ENCODE data around the gene SKOR1.

The SKOR1 gene, protein sequence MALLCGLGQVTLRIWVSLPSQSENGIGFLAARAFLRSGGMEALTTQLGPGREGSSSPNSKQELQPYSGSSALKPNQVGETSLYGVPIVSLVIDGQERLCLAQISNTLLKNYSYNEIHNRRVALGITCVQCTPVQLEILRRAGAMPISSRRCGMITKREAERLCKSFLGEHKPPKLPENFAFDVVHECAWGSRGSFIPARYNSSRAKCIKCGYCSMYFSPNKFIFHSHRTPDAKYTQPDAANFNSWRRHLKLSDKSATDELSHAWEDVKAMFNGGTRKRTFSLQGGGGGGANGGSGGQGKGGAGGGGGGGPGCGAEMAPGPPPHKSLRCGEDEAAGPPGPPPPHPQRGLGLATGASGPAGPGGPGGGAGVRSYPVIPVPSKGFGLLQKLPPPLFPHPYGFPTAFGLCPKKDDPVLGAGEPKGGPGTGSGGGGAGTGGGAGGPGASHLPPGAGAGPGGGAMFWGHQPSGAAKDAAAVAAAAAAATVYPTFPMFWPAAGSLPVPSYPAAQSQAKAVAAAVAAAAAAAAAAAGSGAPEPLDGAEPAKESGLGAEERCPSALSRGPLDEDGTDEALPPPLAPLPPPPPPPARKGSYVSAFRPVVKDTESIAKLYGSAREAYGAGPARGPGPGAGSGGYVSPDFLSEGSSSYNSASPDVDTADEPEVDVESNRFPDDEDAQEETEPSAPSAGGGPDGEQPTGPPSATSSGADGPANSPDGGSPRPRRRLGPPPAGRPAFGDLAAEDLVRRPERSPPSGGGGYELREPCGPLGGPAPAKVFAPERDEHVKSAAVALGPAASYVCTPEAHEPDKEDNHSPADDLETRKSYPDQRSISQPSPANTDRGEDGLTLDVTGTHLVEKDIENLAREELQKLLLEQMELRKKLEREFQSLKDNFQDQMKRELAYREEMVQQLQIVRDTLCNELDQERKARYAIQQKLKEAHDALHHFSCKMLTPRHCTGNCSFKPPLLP

DNA sequence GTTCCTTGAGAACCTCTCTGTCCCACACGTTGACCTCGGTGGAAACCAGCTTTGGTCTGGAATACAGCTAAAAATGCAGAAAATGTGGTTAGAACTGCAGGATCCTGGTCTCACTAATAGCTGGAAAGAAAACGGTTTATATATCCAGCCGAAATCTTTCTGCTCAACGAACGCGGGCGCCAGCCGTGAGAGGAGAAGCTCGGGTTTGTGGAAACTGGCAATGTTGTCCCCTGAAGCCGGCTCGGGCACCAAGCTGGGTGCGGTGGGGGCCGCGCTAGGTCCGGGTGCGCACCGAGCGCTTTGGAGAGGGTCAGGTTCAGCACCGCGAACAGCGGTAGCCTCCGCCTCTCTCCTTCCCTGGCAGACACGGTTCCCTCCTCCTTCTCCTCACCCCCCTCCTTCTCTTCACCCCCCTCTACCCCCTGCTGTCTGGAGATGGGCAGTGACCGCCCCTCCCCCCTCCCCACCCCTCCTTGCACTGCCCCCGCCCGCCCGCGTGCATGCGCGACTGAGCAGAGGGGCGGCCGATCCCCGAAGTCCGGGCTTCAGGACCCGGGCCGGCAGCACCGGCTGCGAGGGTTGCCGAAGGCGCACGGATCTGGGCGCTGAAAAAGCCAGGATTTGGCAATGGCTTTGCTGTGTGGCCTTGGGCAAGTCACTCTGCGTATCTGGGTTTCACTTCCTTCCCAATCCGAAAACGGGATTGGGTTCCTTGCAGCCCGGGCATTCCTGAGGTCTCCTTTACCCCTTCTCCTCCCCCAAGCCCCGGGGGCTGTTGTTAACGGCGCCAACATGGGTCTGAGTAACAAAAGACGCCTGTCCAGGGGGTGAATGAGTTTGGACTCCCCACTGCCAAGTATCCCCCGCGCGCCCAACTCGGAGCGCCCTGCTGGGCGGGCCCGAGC lies at the start of gene SKOR1:
TSS of gene SKOR1 (plus strand) at position 534 of the 905 bp plus-strand sequence. CDS start at position 628, 94 bp downstream.
- in situ Hi-C loops (cut with MboI; ENCODE audit: low sequenced_read_pairs): no loop called here

DNA sequence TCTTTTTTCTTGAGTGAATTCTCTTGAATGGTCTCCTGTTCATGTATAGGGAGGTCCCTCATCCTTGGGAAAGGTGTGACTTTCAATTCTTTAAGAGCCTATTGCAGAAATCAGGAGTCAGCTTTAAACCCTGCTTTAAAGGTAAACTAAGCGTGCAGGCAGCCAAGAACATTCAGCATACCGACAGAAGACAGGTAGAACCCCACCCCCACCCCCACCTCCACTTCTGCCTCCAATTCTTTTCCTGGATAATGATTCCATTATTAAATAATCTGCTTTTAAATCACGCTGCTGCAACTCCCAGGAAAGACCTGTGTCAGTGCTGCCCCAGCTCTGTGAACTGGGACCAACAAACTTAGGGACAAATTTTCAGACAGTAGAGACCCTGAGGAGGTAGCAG lies 49.3 kb upstream of the SKOR1 start:
- in situ Hi-C loops (cut with MboI; ENCODE audit: low sequenced_read_pairs): no loop called here

DNA sequence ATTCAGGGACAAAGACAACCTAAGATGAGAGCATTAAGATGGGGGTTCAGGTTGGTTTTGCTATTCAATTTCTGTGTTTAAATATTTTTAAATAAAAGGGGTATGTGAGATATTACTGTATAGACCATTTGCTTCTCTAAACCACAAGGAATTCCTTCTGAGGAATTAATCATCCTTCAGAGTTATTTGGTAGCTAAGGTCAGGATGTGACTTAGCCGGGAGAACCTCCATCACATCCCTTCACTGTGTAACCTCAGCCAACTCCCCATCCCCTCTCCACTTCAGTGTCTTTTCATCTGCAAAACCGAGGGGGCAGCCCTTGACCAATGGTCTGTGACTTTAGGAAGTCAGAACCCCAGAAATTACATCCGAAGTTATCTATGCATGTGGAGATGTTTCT lies 48.7 kb upstream of the SKOR1 start:
- in situ Hi-C loops (cut with MboI; ENCODE audit: low sequenced_read_pairs): no loop called here

DNA sequence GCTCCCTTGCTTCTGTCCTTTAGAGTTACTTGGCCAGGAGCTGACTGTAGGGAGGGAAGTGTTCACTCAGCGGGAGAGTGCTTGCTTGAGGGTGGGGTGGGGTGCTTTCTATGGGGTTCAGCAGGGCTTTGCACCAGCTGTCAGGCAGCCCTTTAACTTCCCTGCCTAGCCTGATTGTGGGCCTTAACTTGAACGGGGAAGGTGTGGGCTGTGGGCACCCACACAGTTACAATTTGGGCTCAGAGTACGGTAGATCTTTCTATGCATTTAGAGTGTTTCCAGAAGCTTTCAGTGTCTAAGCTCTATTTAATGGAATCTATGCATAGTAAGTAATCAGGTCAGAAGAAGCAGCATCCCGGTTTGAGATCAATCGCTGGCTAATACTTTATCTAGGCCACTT lies 48.2 kb upstream of the SKOR1 start:
- in situ Hi-C loops (cut with MboI; ENCODE audit: low sequenced_read_pairs): no loop called here

DNA sequence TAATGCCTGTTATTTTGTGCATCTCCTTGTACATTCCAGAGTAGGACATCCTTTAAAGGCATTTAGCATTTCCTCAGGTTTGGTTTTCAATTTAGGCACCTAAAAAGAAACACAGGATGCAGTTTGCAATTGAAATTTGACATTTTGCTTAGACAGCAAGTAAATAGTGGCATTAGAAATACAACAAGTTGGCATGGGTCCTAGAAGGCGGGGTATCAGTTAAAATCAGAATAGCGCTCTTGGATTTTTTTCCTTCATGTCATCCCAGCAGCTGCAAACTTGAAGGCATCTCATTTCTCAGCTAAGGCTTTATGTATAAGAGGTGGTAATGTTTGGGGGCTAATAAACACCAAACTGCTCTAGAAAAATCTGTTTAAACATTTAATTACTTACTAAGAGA lies 47.5 kb upstream of the SKOR1 start:
- in situ Hi-C loops (cut with MboI; ENCODE audit: low sequenced_read_pairs): no loop called here

DNA sequence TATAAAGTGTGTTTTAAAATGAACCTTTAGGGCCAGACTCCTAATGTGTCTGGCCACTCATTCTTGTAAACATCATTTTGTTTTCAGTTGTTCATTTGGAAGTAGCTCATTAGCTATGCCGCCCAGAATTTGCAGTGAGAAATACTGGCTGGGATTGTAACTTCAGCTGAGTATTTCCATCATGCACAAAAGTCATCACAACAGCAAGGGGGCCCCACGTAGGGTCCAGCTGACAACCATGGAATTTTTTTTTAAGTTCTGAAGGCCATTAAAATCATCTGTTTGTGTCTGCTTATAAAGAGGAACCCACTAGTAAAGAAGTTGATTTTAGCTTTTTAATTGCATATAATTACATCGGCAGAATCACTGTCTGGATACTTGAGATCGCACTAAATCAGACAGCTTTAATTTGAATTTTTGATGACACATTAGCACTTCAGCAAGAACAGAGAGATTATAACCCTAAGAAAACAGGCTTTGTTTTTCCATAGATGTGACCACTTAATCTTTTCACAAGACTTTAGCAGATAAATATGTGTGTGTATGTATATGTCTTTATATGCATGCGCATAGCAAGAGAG lies 46.3 kb upstream of the SKOR1 start:
- in situ Hi-C loops (cut with MboI; ENCODE audit: low sequenced_read_pairs): no loop called here

DNA sequence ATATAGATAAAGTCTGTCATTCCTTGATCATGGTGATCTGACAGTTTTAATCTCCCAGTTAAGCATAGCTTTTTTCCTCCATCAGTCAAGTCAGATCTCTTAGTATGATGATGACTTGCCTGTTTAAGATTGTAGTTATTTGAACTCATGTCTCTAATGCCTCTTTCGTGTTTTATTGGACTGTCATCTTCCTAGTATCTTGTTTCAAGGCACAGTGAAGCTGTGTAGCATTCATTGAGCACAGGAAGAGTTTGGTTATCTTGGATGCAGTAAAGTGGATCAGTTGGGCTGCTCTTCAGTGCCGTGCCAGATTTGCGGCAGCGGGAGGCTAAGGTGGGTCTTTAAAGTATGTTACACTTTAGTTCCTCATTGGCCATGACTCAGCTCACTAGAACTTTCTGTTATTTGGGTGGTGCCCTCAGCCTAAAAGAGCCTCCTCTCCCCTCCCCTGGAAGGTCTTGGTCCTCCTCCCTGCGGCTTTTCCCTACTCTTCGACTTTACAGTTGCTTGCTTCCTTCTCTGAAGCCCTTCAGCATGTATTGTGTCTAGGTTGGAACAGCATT lies 45.7 kb upstream of the SKOR1 start:
- in situ Hi-C loops (cut with MboI; ENCODE audit: low sequenced_read_pairs): no loop called here

DNA sequence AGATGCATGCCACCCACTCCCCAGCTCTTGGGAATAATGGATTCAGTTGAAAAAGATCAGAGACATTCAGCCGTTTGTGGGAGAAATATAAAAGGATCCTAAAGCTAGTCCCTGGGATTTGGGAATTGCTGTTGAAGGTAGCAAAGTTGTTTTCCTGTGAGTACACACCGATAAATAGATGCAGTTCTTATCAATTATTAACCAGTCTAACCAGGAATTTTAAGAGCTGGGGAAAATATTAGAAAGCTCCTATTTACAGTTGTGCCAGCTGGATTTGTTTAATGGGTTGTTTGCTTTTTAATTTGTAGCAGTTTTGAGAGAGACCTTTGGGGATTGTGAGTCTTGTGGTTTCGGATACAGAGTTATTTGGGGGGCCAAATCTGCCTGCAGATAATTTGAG lies 44.2 kb upstream of the SKOR1 start:
- in situ Hi-C loops (cut with MboI; ENCODE audit: low sequenced_read_pairs): no loop called here

DNA sequence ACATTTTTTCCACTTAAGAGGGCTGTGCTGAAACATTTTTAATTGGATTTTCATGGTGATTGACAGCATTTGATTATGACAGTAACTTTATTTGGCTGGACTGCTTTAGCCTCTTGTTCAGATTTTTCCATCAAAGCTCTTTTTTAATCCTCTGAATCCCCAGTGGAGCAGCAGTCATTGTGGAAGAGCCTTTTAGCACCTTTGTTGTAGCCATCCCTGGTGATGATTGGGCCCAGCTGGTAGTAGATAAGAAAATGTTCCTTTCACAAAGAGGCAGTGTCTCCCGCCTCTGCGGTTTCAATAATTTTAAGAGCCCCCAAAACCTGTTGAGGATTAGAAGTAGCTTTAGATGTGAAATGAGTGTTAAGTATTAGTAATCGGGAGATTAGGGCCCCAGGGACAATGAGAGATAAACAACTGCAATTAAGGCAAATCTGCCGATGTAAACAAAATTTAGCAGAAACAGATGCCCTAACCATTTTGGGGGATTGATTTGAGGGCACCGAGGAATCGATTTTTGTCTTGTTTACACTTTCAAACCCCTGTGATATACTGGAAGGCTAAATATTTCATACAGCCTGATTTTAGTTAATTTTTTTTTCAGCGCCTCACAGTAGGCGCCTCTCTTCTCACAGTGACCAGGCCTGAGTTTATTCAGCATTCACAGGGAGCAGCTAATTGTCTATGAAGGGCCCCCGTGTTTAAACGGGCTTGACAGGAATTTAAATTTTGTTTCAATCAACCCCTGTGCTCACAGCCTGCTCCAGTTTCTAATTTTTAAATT lies 43.2 kb upstream of the SKOR1 start:
- in situ Hi-C loops (cut with MboI; ENCODE audit: low sequenced_read_pairs): no loop called here

DNA sequence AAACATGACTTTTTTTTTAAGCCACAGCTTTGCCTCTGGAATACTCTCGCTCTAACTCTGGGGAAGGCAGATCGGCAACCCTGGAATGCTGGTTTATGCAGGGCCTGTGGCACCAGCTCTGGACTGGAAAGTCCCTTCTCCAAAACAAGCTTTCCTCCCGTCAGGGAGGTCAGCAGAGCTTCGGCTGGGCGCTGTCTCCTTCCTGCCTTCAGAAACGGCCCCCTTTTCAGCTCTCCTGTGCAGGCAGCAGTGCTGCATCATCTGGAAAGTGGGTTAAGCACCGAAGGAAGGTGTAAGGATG lies 42.7 kb upstream of the SKOR1 start:
- in situ Hi-C loops (cut with MboI; ENCODE audit: low sequenced_read_pairs): no loop called here

DNA sequence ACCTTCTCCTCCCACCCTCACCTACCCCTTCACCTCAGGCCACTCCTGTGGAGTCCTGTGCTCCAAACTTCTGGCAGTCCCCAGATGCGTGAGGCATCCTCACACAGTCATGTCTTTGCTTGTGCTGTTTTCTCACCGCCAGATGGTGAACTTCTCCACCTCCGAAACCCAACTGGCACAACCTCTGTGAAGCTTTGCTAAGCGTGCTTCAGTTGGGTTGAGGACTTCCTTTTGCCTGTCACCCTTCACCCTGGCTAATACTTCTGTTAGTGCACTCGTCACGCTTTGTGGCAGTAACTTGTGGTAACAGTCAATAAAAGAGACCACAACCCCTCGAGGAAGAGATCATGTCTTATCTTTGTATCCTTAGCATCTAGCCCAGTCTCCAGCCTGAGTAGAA lies 42.0 kb upstream of the SKOR1 start:
- in situ Hi-C loops (cut with MboI; ENCODE audit: low sequenced_read_pairs): no loop called here

DNA sequence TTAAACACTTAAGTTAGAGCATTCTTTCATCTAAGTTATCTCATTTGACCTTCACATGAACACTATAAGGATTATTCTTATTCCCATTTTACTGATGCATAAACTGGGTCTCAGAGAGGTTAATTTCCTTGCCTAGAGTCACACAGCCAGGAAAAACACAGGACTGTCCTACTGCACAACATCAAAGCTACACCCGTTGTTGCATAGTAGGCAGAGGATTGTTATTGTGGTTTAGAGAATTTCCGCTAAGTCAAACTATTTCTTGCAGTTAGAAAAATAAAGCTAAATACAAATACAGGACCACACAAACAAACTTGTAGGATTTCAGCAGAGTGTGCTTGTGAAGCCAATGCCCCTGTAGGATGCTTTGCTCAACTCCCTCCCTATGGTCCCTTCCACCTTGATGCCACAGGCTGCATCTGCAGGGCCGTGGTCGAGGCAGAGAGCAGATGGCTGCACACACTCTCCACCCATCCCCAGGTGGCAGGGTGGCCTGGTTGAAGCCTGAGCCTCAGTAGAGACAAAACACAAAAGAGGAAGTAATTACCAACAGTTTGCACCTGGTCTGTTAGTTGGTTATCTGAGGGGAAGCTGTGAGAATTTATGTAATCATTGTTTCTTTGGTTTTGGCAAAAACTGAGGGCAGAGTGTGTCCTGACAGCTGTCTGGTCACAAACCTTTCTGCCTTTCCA lies 41.1 kb upstream of the SKOR1 start:
- in situ Hi-C loops (cut with MboI; ENCODE audit: low sequenced_read_pairs): no loop called here

DNA sequence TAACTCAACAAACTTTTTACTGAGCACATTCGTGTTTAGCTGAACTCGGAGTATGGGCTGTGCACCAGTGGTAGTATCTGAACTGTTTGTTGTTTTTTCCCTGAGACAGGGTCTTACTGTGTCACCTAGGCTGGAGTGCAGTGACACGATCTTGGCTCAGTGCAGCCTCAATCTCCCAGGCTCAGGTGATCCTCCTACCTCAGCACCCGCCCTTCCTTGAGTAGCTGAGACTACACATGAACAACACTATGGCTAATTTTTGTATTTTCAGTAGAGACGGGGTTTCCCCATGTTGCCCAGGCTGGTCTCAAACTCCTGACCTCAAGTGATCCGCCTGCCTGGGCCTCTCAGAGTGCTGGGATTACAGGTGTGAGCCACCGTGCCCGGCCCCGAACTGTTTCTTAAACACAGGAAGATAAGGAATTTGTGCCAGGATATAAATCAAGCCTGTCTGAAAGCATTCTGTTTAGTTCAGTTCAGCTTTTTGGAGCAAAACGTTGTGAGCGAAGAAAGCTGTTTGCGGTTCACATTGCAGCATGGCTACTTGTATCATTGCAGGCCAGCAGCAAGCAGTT lies 40.4 kb upstream of the SKOR1 start:
- in situ Hi-C loops (cut with MboI; ENCODE audit: low sequenced_read_pairs): no loop called here

DNA sequence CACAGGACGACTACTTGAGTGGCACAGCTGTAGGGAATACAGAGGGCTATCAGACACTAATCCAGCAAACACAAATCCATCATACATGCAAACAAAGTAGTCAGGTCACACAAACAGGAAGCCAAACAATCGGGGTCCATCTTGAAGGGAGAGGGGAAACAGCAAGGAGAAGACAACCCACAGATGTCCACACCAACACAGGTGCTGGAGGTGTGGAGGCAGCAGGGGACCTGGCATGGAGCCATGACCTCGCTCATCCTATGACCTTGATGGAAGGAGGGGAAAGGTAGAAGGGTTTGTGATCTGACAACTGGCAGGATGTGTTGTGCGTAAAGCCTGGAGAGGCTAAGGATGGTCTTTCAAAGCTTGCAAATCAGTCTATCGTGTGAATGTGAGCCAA lies 39.9 kb upstream of the SKOR1 start:
- in situ Hi-C loops (cut with MboI; ENCODE audit: low sequenced_read_pairs): no loop called here

DNA sequence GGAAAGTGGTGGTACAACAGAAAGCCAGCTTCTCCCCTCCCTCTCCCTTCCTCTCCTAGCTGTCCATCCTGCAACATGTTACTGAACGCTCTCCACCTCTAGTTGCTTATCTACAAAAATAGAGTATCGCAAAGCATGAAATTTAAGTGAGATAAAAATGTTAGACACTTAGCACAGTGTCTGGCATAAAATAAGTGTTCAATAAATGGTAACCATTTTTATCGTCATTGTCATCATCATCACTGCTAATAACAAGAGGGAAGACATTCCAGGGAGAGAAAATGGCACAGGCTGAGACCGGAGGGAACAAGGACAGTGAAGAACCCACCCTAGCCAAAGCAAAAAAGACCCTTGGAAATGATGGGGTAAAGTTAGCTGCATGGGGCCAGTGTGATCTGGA lies 38.7 kb upstream of the SKOR1 start:
- in situ Hi-C loops (cut with MboI; ENCODE audit: low sequenced_read_pairs): no loop called here

DNA sequence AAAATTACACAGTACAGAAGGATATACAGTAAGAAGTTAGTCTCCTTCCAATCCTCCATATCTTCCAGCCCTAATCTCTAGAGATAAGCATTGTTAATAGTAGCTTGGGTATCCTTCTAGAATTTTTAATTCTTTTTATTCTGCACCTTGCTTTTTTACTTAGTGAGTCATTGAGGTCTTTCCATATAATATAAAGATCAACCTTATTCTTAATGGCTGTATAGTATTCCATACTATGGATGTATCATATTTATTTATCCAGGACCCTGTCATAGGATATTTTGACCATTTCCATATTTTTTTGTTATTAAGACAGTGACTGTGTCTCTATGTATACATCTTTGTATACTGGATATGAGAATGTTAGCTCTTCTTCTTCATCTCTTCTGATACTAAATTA lies 36.3 kb upstream of the SKOR1 start:
- in situ Hi-C loops (cut with MboI; ENCODE audit: low sequenced_read_pairs): no loop called here

DNA sequence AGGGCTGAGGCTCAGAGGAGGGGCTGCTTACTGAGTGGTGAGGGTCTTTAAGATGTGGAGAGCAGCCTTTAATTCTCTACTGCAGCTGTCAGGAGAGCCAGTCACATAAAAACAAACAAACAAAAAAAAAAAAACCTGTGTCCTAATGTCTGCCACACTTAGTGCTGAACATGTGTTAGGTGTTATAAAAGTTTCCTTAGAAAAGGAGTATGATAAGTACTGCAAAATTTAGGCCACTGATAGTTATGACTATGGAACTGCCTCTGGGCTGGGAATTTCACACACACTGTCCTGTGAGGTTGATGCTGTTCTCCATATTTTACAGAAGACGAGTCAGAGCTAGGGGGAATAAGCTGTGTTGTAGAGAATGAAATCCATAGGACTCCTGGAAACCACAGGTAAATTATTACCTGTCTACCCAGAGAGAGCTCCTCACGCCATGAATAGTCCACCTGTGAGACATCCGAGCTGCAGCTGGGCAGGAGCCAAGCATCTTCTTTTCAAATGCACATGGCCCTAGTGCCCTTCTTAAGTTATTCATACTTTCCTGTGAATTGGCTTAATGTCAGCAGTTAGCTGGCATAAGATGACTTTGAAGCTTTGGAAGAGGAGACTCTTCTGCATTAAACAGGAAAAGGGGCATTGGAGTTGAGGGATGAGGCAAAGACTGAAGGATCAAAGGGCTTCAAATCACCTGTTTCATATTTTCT lies 34.5 kb upstream of the SKOR1 start:
- in situ Hi-C loops (cut with MboI; ENCODE audit: low sequenced_read_pairs): no loop called here

Data from hTERT RPE-1 (cell line).